Memory B cell (primary cell): Measurements from ENCODE around the gene ATRN.
A peak's percentile ranks its signal among the peaks of the same experiment; 100 is the strongest.

ENCODE experiments used
- ATAC-seq: fragments of 150-1000 bp; cut with Tn5 transposase; 2 replicates; pipeline ENCODE4 v1.10.0; 2021; ENCODE audit warnings: low read depth, mild to moderate bottlenecking, moderate library complexity
- DNase-seq, 2 donors: peaks; one replicate each; pipeline ENCODE4 v3.0.0; 2022; ENCODE audit warnings: low spot score in 2 of 2
- H3K27ac Mint-ChIP-seq: one replicate; pipeline ENCODE4 v1.8.0; 2022; ENCODE audit warnings: mild to moderate bottlenecking, moderate library complexity, mixed read lengths
- H3K27me3 Mint-ChIP-seq: one replicate; pipeline ENCODE4 v1.8.0; 2022; ENCODE audit warnings: mixed read lengths
- H3K36me3 Mint-ChIP-seq: one replicate; pipeline ENCODE4 v1.8.0; 2022; ENCODE audit warnings: mild to moderate bottlenecking, mixed read lengths
- H3K4me1 Mint-ChIP-seq: one replicate; pipeline ENCODE4 v1.8.0; 2022; ENCODE audit warnings: mixed read lengths
- H3K4me3 Mint-ChIP-seq: one replicate; pipeline ENCODE4 v1.8.0; 2022; ENCODE audit warnings: mild to moderate bottlenecking, moderate library complexity, mixed read lengths
- H3K9me3 Mint-ChIP-seq: one replicate; pipeline ENCODE4 v1.8.0; 2022; ENCODE audit warnings: mixed read lengths

ATRN gene

GRCh38 chr20:3648951-3649350 lies 178.1 kb downstream of the ATRN start:
- Mint-ChIP-seq H3K4me3 (no peak overlapping the region), H3K9me3 (peaks cover 2% of the 10 kb centered on the region), H3K36me3 (peaks cover 20% of the 10 kb centered on the region), H3K27me3 (no peaks in the 10 kb centered on the region), H3K27ac (no peak overlapping the region), H3K4me1 (peaks cover 9% of the 10 kb centered on the region)
- ATAC-seq (no peak), DNase-seq (no peak)

DNA sequence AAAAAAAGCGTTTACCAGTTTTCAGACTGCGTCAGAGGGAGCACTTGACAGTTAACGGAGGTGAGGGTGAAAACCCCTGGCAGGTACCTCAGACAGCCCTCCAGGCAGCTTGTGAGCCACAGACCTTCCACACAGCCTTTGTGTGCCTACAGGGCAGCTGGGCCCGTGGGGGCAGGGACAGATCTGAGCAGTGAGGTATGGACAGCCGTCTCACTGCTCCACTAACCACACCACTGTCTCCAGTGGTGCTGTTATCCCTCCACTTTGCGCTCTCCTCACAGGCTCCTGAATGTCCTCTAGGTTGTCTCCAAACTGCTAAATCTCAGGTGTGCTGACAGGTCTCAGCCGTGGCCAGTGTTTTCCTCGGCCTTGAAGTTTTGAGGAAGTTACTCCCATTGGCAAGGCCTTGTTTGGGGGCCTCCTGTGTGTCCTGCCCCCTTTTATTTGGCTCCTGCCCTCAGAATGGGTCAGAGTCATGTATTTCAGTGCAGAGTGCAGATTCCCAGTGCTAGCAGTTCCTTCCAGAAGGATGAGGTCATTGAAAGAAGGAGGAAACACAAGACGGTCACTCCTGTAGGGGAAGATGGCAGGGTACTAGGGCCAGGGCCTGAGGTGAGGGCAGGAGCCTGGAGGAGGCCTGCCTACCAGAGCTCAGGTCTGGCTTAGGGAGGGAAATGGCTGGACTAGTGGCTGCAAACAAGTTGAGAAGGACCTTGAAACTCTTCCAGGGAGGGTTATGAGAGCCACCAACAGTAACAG lies 180.6 kb downstream of the ATRN start:
- Mint-ChIP-seq H3K4me3 (no peak overlapping the region), H3K9me3 (peaks cover 2% of the 10 kb centered on the region), H3K36me3 (peaks cover 11% of the 10 kb centered on the region), H3K4me1 (peaks cover 9% of the 10 kb centered on the region), H3K27ac (no peak overlapping the region), H3K27me3 (no peaks in the 10 kb centered on the region)
- ATAC-seq (no peak), DNase-seq (no peak)

- Mint-ChIP-seq H3K36me3 (peaks cover 8% of the 10 kb centered on the region), H3K27ac (no peak overlapping the region), H3K27me3 (no peaks in the 10 kb centered on the region), H3K9me3 (peaks cover 2% of the 10 kb centered on the region), H3K4me3 (no peak overlapping the region), H3K4me1 (peaks cover 9% of the 10 kb centered on the region)
- ATAC-seq, result no peak
- DNase-seq, result no peak
Observed at GRCh38 chr20:3652221-3652620, 181.4 kb downstream of the ATRN start.

GRCh38 chr20:3652676-3653596 lies 182.1 kb downstream of the ATRN start:
- Mint-ChIP-seq H3K4me3 (no peak overlapping the region), H3K27me3 (peaks cover 2% of the 10 kb centered on the region), H3K9me3 (peaks cover 2% of the 10 kb centered on the region), H3K4me1 (peaks cover 9% of the 10 kb centered on the region), H3K36me3 (peaks cover 5% of the 10 kb centered on the region), H3K27ac (no peak overlapping the region)
- no peak for ATAC-seq
- DNase-seq, result no peak

- peaks cover 12% of the 10 kb centered on the region for H3K4me1 Mint-ChIP-seq
- H3K27me3 Mint-ChIP-seq, result peaks cover 2% of the 10 kb centered on the region
- ATAC-seq (no peak), DNase-seq (no peak)
- no peak overlapping the region for H3K27ac Mint-ChIP-seq
- peaks cover 2% of the 10 kb centered on the region for H3K36me3 Mint-ChIP-seq
- no peak overlapping the region for H3K4me3 Mint-ChIP-seq
- H3K9me3 Mint-ChIP-seq, result peaks cover 2% of the 10 kb centered on the region
Observed at GRCh38 chr20:3653921-3654320, 183.1 kb downstream of the ATRN start.

DNA sequence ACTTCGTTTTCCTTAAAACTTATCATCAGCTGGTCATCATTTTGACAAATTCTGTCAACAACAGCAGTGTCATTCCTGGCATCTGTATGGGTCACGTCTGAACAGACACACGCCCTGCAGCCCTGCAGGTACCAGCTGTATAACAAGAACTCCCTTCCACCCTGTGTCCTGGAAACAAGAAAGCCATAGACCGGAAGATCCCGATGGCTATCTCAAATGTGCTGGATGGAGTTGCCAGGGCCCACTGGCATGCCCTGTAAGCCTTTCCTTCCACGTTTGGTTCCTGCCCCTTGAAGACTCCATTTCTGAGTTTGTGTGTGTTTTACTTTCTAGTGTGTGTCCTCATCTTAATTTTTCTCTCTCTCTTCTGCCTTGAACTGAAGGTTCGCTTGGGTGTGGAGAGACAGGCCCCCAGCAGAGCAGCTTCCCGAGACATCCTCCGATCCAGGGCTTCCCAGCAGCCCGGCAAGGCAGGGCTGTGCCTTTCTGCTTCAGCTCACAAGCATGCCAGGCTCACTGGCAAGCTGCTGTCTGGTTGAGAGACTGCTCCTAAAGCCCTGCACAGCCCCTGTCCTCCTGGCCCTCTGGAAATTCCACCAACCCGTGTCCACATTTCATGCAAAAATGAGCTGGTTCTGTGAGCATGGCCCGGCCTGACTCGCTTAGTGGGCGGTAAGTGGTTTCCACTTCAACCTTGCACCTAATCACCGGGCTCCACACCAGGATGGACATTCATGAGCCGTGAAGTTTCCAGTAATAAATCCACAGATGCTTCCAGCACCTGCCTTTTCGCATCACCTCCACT lies 183.7 kb downstream of the ATRN start:
- no peak for DNase-seq
- Mint-ChIP-seq H3K4me3 (no peak overlapping the region), H3K27me3 (peaks cover 2% of the 10 kb centered on the region), H3K4me1 (peaks cover 17% of the 10 kb centered on the region), H3K36me3 (peaks cover 2% of the 10 kb centered on the region), H3K9me3 (peaks cover 2% of the 10 kb centered on the region), H3K27ac (no peak overlapping the region)
- no peak for ATAC-seq

DNA sequence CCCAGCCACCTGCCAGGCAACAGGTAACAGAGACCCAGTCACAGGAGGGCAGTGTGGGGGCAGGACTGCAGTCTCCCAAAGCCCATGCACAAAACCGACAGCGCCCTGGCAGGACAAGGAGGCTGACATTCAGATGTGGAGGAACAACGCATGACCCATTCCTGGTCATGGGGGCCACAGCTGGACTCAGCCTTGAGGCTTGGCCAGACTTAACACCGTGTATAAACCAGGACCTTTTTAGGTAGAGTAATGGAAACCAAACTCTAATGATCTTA lies 184.2 kb downstream of the ATRN start:
- peaks cover 5% of the 10 kb centered on the region for H3K27me3 Mint-ChIP-seq
- no peak overlapping the region for H3K4me3 Mint-ChIP-seq
- no peak for ATAC-seq
- no peak overlapping the region for H3K27ac Mint-ChIP-seq
- H3K36me3 Mint-ChIP-seq, result peaks cover 1% of the 10 kb centered on the region
- H3K4me1 Mint-ChIP-seq, result peaks cover 17% of the 10 kb centered on the region
- no peak for DNase-seq
- peaks cover 2% of the 10 kb centered on the region for H3K9me3 Mint-ChIP-seq

DNA sequence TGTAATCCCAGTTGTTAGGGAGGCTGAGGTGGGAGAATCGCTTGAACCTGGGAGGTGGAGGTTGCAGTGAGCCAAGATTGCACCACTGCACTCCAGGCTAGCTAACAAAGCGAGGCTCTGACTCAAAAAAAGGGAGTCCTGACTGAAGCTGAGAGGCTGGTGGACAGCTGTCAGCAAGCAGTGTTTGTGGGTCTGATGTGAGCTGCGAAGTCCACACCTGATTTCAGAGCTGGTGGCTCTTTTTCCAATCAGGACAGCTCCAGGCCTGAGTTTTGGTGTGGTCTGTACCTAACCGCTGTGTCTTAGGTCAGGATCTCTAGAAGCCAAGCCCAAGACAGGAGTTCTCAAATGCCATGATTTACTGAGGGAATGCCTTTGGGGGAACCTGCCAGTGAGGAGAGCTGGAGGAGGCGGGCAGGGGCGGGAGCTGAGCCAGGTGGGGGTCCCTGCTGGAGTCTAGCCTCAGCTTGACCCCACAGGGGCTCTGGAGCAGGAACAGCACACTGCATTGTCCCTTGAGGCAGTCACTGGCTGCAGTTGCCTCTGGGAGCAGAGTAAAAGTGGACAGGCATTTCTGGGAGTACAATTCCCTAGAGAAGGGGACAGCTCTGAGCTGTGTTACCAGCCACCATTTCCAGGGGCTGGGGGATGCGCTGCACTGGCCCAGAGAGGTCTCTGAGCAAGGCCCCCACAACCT lies 187.3 kb downstream of the ATRN start:
- DNase-seq, result no peak
- Mint-ChIP-seq H3K9me3 (peaks cover 2% of the 10 kb centered on the region), H3K27ac (no peak overlapping the region), H3K4me3 (no peak overlapping the region), H3K36me3 (no peaks in the 10 kb centered on the region), H3K27me3 (peaks cover 19% of the 10 kb centered on the region), H3K4me1 (peaks cover 13% of the 10 kb centered on the region)
- ATAC-seq, result no peak

DNA sequence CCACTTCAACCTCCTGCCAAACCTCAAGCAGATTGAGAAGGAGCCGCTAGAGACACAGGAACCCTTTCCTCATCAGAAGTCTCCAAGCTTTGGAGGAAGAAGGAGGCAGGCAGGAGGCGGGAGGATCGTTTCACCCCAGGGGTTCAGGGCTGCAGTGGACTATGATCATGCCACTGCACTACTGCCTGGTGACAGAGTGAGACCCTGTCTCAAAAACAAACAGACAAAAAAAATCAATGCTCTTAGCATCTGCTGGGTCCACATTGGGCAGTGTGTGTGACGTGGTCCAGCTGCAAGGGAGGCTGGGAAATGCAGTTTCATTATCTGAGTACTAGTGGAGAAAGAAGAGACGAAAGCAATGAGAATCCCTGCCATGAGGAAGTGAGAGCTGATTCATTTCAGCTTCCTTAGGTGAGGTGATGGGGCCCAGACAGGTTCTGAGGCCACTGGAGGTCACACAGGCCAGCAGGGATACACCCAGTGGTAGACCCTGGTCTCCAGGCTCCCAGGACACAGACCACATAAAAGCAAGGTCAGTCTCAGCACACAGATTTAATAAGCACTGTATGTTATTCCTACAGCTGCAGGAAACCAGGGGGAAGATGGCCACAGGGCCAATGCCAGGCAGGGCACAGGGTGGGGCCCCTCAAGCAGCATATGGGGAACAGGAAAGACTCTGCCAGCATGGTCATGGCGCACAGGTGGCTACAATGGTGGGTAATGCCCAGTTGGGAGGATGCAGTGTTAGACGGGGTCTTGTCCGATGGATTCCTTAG lies 188.1 kb downstream of the ATRN start:
- Mint-ChIP-seq H3K4me3 (no peak overlapping the region), H3K27ac (no peak overlapping the region), H3K4me1 (peaks cover 10% of the 10 kb centered on the region), H3K27me3 (peaks cover 20% of the 10 kb centered on the region), H3K36me3 (no peaks in the 10 kb centered on the region), H3K9me3 (no peaks in the 10 kb centered on the region)
- no peak for DNase-seq
- ATAC-seq, result peak; percentile 88

DNA sequence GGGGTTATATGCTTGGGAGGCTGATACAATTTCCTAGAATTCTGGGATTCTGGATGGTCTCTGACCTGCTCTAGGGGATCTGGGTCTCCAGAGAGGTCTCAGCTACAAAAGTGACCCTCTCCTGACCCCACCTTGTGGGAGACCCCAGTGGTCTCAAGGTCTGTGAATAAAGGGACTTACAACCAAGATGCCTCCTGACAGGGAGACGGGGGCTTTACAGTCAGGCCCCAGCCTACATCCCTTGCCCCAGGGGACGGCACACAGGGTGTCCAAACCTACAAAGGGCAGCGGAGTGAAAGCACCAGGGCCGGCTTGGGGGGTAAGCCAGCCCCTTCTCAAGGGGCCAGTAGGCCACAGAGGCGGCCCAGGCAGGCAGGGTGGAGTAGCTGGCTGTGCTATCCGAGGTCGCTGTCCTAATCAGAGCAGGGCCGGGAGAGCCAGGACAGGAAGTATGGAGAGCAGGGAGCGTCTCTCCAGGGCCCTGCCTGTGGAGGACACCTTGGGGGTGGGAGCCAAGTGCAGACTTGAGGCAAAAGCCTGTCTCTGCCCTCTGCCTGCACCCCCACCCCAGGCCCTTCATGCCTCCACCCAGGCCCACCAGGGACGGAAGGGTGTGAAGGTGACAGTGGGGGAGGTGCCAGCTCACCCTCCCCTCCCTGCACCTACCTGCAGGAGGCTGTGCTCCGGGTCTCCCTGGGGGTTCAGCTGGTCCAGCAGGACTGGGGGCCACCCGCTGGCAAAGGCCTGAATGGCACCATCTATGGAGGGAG lies 188.9 kb downstream of the ATRN start:
- Mint-ChIP-seq H3K4me3 (peak overlapping the region; percentile 59), H3K36me3 (no peaks in the 10 kb centered on the region), H3K27me3 (peaks cover 22% of the 10 kb centered on the region), H3K9me3 (no peaks in the 10 kb centered on the region), H3K27ac (no peak overlapping the region), H3K4me1 (peaks cover 12% of the 10 kb centered on the region)
- ATAC-seq, result no peak
- no peak for DNase-seq

DNA sequence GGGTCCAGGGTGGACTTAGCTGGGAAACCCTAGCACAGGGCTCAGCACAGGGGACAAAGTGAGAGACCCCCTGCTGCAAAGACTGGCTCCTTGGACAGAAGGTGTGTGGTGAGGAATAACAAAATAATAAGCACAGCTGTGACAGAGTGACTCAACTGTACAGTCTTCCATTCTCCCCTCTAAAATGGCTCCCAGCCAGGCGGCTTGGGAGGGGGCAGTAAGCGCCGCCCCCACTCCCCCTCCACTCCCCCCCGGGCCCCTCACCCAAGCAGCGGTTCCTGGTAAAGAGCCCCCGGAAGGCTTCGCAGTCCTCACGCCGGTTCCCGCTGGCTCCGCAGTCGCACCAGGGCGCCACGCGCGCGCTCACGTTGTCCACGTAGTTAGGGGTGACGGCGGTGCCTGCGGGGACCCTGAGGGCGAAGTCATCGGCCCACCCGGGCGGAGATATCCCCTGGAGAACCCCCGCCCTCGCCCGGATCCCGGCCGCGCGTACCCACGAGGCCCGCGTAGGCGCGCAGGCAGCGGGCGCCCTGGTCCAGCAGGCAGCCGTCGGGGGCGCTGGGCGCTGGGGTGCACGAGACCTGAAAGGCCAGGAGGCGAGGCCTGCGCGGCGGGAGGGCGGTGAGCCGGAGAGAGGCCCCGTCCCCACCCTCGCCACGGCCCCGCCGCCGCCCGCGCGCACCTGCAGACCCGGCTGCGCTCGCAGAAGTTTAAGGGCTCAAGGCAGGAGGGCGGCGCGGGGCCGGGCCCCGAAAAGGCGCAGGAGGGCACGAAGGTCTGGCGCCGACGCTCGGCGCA lies 189.6 kb downstream of the ATRN start:
- no peaks in the 10 kb centered on the region for H3K36me3 Mint-ChIP-seq
- H3K4me1 Mint-ChIP-seq, result peaks cover 15% of the 10 kb centered on the region
- no peak for ATAC-seq
- peaks cover 22% of the 10 kb centered on the region for H3K27me3 Mint-ChIP-seq
- no peak overlapping the region for H3K4me3 Mint-ChIP-seq
- H3K9me3 Mint-ChIP-seq, result no peaks in the 10 kb centered on the region
- H3K27ac Mint-ChIP-seq, result no peak overlapping the region
- DNase-seq, result no peak
